ENCODE data around the gene MRPL4.

The MRPL4 gene

DNA sequence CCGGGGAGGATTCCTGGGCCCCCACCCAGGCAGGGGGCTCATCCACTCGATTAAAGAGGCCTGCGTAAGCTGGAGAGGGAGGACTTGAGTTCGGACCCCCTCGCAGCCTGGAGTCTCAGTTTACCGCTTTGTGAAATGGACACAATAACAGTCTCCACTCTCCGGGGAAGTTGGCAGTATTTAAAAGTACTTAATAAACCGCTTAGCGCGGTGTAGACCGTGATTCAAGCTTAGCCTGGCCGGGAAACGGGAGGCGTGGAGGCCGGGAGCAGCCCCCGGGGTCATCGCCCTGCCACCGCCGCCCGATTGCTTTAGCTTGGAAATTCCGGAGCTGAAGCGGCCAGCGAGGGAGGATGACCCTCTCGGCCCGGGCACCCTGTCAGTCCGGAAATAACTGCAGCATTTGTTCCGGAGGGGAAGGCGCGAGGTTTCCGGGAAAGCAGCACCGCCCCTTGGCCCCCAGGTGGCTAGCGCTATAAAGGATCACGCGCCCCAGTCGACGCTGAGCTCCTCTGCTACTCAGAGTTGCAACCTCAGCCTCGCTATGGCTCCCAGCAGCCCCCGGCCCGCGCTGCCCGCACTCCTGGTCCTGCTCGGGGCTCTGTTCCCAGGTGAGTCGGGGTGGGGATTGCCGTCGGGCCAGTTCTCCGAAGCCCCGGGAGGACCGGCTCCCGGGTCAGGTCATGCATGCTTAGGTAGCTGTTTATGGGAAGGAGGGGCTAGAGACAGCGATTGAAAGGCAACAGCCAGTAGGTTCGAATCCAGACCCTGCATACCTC is 18.8 kb downstream of the MRPL4 start, which contains the start of gene ICAM1:
ICAM1 (plus strand) TSS at position 505 of the 779 bp plus-strand sequence; CDS start at position 545, 40 bp downstream.
- TF ChIP-seq MAX (IDR thresholded peaks at IDR 0.05) = peak; percentile 86
- TF ChIP-seq TAF1 (IDR thresholded peaks at IDR 0.05; ENCODE audit: low read depth) = no peak

- TF ChIP-seq RAD21 (IDR thresholded peaks at IDR 0.05; ENCODE audit: low read depth) = no peak
- peak; percentile 74 for TF ChIP-seq NFIC (IDR thresholded peaks at IDR 0.05)
- TF ChIP-seq CEBPB (IDR thresholded peaks at IDR 0.05) = no peak
- TF ChIP-seq CREB1 (IDR thresholded peaks at IDR 0.05; ENCODE audit: low read depth) = no peak
- no peak for TF ChIP-seq EGR1 (IDR thresholded peaks at IDR 0.05)
Measured at GRCh38 chr19:10271543-10272086, 19.6 kb downstream of the MRPL4 start.

DNA sequence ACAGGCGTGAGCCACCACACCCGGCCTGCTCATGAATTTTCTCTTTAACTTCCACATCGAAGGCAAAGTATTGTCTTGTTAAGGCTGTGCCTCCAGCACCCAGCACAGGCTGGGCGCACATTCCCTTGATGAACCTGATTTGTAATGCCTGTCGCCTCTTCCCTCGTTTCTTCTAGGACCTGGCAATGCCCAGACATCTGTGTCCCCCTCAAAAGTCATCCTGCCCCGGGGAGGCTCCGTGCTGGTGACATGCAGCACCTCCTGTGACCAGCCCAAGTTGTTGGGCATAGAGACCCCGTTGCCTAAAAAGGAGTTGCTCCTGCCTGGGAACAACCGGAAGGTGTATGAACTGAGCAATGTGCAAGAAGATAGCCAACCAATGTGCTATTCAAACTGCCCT is 22.6 kb downstream of the MRPL4 start:
- TF ChIP-seq TEAD4 (IDR thresholded peaks at IDR 0.05) (no peak), CEBPB (IDR thresholded peaks at IDR 0.05) (no peak), NFIC (IDR thresholded peaks at IDR 0.05) (no peak), RAD21 (IDR thresholded peaks at IDR 0.05; ENCODE audit: low read depth) (no peak), MAX (IDR thresholded peaks at IDR 0.05) (no peak), FOXM1 (IDR thresholded peaks at IDR 0.05; ENCODE audit: borderline replicate concordance, low read depth) (no peak), CREB1 (IDR thresholded peaks at IDR 0.05; ENCODE audit: low read depth) (no peak), TAF1 (IDR thresholded peaks at IDR 0.05; ENCODE audit: low read depth) (no peak), YY1 (IDR thresholded peaks at IDR 0.05; ENCODE audit: low read depth) (no peak), ZBTB7A (IDR thresholded peaks at IDR 0.05; ENCODE audit: low read depth) (no peak), EP300 (IDR thresholded peaks at IDR 0.05; ENCODE audit: borderline replicate concordance) (no peak), EGR1 (IDR thresholded peaks at IDR 0.05) (no peak), TCF12 (IDR thresholded peaks at IDR 0.05; ENCODE audit: low read depth) (no peak)
- TF ChIP-seq, protein P1, sequence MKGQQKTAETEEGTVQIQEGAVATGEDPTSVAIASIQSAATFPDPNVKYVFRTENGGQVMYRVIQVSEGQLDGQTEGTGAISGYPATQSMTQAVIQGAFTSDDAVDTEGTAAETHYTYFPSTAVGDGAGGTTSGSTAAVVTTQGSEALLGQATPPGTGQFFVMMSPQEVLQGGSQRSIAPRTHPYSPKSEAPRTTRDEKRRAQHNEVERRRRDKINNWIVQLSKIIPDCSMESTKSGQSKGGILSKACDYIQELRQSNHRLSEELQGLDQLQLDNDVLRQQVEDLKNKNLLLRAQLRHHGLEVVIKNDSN (IDR thresholded peaks at IDR 0.05) = no peak
- TF ChIP-seq, protein P2, sequence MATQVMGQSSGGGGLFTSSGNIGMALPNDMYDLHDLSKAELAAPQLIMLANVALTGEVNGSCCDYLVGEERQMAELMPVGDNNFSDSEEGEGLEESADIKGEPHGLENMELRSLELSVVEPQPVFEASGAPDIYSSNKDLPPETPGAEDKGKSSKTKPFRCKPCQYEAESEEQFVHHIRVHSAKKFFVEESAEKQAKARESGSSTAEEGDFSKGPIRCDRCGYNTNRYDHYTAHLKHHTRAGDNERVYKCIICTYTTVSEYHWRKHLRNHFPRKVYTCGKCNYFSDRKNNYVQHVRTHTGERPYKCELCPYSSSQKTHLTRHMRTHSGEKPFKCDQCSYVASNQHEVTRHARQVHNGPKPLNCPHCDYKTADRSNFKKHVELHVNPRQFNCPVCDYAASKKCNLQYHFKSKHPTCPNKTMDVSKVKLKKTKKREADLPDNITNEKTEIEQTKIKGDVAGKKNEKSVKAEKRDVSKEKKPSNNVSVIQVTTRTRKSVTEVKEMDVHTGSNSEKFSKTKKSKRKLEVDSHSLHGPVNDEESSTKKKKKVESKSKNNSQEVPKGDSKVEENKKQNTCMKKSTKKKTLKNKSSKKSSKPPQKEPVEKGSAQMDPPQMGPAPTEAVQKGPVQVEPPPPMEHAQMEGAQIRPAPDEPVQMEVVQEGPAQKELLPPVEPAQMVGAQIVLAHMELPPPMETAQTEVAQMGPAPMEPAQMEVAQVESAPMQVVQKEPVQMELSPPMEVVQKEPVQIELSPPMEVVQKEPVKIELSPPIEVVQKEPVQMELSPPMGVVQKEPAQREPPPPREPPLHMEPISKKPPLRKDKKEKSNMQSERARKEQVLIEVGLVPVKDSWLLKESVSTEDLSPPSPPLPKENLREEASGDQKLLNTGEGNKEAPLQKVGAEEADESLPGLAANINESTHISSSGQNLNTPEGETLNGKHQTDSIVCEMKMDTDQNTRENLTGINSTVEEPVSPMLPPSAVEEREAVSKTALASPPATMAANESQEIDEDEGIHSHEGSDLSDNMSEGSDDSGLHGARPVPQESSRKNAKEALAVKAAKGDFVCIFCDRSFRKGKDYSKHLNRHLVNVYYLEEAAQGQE (IDR thresholded peaks at IDR 0.05; ENCODE audit: low read depth) = no peak

DNA sequence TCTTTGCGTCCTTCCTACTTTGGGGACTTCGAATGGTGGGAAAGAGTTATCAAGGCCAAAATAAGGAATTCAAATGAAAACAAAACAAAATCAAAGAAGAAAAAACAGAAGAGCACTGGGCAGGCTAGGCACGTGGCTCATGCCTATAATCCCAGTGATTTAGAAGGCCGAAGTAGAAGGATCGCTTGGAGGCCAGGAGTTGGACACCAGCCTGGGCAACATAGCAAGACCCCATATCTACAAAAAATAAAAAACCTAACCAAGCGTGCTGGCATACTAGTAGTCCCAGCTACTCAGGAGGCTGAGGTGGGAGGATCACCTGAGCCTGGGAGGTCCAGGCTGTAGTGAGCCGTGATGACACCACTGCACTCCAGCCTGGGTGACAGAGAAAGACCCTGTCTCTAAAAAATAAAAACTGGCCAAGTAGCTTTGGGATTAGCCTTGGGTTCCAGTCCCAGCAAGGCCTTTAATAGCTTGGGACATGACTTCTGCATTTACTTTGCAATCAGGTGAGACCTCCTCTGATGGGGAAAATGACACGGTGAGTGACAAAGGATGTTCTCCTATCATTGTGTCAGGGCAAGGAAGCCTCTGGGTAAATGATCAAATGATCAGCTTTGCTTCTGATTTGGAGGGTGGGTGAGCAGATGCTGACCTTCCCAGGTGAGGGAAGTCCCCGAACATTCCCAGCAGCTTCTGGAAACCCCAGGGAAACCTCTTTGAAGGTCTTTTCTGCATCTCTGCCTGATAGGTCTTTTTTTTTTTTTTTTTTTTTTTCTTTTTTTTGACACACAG is 26.0 kb downstream of the MRPL4 start:
- TF ChIP-seq CREB1 (IDR thresholded peaks at IDR 0.05; ENCODE audit: low read depth) = no peak
- TF ChIP-seq EP300 (IDR thresholded peaks at IDR 0.05; ENCODE audit: borderline replicate concordance) = no peak
- TF ChIP-seq FOXM1 (IDR thresholded peaks at IDR 0.05; ENCODE audit: borderline replicate concordance, low read depth) = no peak

DNA sequence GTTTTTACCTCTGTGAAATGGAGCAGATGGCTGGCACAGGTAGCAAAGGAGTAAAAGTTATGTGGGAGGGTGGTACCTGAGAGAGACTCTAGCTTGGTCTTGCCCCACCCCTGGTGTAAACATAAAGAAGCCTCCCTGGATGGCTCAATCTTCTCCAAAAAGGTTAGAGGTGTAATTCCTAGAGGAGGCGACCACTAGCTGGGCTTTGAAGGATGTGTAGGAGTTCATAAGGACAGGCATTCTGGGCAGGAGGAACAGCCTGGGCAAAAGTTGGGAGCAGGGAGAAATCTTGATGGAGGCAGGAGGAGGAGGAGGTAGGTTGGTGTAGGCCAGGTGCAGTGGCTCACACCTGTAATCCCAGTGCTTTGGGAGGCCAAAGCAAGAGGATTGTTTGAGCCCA is 26.9 kb downstream of the MRPL4 start:
- no peak for TF ChIP-seq EGR1 (IDR thresholded peaks at IDR 0.05)
- no peak for TF ChIP-seq EP300 (IDR thresholded peaks at IDR 0.05; ENCODE audit: borderline replicate concordance)
- no peak for TF ChIP-seq NFIC (IDR thresholded peaks at IDR 0.05)
- TF ChIP-seq TAF1 (IDR thresholded peaks at IDR 0.05; ENCODE audit: low read depth) = no peak
- TF ChIP-seq YY1 (IDR thresholded peaks at IDR 0.05; ENCODE audit: low read depth) = no peak
- no peak for TF ChIP-seq CEBPB (IDR thresholded peaks at IDR 0.05)
- TF ChIP-seq CREB1 (IDR thresholded peaks at IDR 0.05; ENCODE audit: low read depth) = no peak
- no peak for TF ChIP-seq TEAD4 (IDR thresholded peaks at IDR 0.05)
- TF ChIP-seq, protein P2 (IDR thresholded peaks at IDR 0.05; ENCODE audit: low read depth) = no peak
- TF ChIP-seq FOXM1 (IDR thresholded peaks at IDR 0.05; ENCODE audit: borderline replicate concordance, low read depth) = no peak
- TF ChIP-seq RAD21 (IDR thresholded peaks at IDR 0.05; ENCODE audit: low read depth) = no peak
- no peak for TF ChIP-seq ZBTB7A (IDR thresholded peaks at IDR 0.05; ENCODE audit: low read depth)
- no peak for TF ChIP-seq TCF12 (IDR thresholded peaks at IDR 0.05; ENCODE audit: low read depth)
- no peak for TF ChIP-seq MAX (IDR thresholded peaks at IDR 0.05)
- TF ChIP-seq, protein P1 (IDR thresholded peaks at IDR 0.05) = no peak
